Measurements from ENCODE around the gene B4GALNT4. TPM values are rescaled to one million over a fixed set of nuclear protein-coding genes. Genes with fewer than 3 reads are reported as not detected.

B4GALNT4 gene
- total and polyA plus RNA-seq, 2 of the 13 experiments (the other 11 are each of a cell fraction or from before 2014, with no cell fraction given): 30.5 to 50.1 TPM

DNA sequence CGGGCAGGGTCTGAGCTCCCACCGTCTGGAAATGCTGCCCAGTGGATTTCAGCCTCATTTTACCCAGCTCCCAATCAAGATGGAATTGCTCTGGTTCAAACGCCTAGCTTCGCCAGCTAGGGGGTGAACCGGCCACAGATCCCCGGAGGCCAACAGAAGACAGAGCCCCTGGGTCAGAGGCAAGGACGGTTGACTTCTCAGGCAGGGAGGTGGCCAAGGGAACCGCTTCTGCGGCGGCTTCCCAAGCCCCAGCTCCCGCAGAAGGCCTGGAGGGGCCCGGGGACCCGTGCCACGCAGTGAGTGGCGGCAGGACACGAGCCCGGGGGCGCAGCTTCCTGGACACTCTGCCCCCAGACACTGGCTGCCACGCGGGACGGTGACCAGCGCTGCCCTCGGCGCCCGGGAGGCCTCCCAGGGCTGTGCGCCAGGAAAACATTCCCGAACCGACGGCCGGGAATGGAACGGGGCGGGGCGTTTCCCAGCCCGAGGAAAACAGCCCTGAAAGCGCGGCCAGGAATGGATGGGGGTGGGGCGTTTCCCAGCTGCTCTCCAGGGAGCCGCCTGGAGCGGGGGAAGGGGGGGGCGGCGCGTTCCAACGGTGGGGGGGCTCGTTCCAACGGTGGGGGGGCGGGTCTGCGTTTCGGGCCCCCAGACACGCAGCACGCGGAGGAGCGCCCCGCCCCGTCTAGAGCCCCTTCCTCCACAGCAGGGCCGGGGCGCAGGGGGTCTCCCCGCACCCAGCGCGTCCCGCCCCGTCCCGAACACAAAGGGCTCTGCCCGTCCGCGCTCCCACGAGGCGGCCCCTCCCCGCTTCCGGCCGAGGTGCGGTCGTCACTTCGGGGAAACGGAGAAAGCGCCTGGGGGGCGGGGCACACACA lies 13.5 kb upstream of the B4GALNT4 start (continued):
- no peak for TF ChIP-seq RBAK (CRISPR knock-in tag; IDR thresholded peaks at IDR 0.05)
- TF ChIP-seq ISX (CRISPR knock-in tag; conservative IDR thresholded peaks at IDR 0.05): no peak
- no peak for TF ChIP-seq ZNF644 (CRISPR knock-in tag; IDR thresholded peaks at IDR 0.05; ENCODE audit: low read depth)
- TF ChIP-seq ZNF326 (CRISPR knock-in tag; IDR thresholded peaks at IDR 0.05; ENCODE audit: borderline replicate concordance): no peak
- TF ChIP-seq TARDBP (CRISPR knock-in tag; IDR thresholded peaks at IDR 0.05): peak; percentile 75
- peak; percentile 72 for TF ChIP-seq YEATS4 (CRISPR knock-in tag; IDR thresholded peaks at IDR 0.05; ENCODE audit: borderline replicate concordance)
- TF ChIP-seq, protein P1, sequence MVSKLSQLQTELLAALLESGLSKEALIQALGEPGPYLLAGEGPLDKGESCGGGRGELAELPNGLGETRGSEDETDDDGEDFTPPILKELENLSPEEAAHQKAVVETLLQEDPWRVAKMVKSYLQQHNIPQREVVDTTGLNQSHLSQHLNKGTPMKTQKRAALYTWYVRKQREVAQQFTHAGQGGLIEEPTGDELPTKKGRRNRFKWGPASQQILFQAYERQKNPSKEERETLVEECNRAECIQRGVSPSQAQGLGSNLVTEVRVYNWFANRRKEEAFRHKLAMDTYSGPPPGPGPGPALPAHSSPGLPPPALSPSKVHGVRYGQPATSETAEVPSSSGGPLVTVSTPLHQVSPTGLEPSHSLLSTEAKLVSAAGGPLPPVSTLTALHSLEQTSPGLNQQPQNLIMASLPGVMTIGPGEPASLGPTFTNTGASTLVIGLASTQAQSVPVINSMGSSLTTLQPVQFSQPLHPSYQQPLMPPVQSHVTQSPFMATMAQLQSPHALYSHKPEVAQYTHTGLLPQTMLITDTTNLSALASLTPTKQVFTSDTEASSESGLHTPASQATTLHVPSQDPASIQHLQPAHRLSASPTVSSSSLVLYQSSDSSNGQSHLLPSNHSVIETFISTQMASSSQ (IDR thresholded peaks at IDR 0.05; ENCODE audit: low read depth): no peak
- TF ChIP-seq, protein P1 (CRISPR knock-in tag; IDR thresholded peaks at IDR 0.05; ENCODE audit: borderline replicate concordance): peak; percentile 72; the same call in 1 of the 2 replicates
- TF ChIP-seq TOPORS (CRISPR knock-in tag; IDR thresholded peaks at IDR 0.05): no peak
- TF ChIP-seq MIER2 (CRISPR knock-in tag; IDR thresholded peaks at IDR 0.05): no peak
- no peak for TF ChIP-seq ZNF350 (CRISPR knock-in tag; IDR thresholded peaks at IDR 0.05; ENCODE audit: borderline replicate concordance, low read depth)
- no peak for TF ChIP-seq AHR (CRISPR knock-in tag; IDR thresholded peaks at IDR 0.05)
- TF ChIP-seq BCL6 (CRISPR knock-in tag; IDR thresholded peaks at IDR 0.05): peak; percentile 85
- TF ChIP-seq, protein P2, sequence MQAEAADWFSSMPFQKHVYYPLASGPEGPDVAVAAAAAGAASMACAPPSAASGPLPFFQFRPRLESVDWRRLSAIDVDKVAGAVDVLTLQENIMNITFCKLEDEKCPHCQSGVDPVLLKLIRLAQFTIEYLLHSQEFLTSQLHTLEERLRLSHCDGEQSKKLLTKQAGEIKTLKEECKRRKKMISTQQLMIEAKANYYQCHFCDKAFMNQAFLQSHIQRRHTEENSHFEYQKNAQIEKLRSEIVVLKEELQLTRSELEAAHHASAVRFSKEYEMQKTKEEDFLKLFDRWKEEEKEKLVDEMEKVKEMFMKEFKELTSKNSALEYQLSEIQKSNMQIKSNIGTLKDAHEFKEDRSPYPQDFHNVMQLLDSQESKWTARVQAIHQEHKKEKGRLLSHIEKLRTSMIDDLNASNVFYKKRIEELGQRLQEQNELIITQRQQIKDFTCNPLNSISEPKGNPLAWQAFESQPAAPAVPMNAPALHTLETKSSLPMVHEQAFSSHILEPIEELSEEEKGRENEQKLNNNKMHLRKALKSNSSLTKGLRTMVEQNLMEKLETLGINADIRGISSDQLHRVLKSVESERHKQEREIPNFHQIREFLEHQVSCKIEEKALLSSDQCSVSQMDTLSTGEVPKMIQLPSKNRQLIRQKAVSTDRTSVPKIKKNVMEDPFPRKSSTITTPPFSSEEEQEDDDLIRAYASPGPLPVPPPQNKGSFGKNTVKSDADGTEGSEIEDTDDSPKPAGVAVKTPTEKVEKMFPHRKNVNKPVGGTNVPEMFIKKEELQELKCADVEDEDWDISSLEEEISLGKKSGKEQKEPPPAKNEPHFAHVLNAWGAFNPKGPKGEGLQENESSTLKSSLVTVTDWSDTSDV (CRISPR knock-in tag; IDR thresholded peaks at IDR 0.05): no peak
- peak; percentile 68 for TF ChIP-seq RXRA (CRISPR knock-in tag; IDR thresholded peaks at IDR 0.05)
- TF ChIP-seq SRSF1 (optimal IDR thresholded peaks at IDR 0.05; ENCODE audit: low read depth, low read length): no peak
- no peak for TF ChIP-seq ZNF256 (CRISPR knock-in tag; conservative IDR thresholded peaks at IDR 0.05)
- TF ChIP-seq ZNF343 (CRISPR knock-in tag; IDR thresholded peaks at IDR 0.05): 0 out of 2 replicates have a peak, but pooled peaks have one; percentile 58
- TF ChIP-seq, protein P3, sequence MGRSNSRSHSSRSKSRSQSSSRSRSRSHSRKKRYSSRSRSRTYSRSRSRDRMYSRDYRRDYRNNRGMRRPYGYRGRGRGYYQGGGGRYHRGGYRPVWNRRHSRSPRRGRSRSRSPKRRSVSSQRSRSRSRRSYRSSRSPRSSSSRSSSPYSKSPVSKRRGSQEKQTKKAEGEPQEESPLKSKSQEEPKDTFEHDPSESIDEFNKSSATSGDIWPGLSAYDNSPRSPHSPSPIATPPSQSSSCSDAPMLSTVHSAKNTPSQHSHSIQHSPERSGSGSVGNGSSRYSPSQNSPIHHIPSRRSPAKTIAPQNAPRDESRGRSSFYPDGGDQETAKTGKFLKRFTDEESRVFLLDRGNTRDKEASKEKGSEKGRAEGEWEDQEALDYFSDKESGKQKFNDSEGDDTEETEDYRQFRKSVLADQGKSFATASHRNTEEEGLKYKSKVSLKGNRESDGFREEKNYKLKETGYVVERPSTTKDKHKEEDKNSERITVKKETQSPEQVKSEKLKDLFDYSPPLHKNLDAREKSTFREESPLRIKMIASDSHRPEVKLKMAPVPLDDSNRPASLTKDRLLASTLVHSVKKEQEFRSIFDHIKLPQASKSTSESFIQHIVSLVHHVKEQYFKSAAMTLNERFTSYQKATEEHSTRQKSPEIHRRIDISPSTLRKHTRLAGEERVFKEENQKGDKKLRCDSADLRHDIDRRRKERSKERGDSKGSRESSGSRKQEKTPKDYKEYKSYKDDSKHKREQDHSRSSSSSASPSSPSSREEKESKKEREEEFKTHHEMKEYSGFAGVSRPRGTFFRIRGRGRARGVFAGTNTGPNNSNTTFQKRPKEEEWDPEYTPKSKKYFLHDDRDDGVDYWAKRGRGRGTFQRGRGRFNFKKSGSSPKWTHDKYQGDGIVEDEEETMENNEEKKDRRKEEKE (IDR thresholded peaks at IDR 0.05): no peak
- TF ChIP-seq, protein P4, sequence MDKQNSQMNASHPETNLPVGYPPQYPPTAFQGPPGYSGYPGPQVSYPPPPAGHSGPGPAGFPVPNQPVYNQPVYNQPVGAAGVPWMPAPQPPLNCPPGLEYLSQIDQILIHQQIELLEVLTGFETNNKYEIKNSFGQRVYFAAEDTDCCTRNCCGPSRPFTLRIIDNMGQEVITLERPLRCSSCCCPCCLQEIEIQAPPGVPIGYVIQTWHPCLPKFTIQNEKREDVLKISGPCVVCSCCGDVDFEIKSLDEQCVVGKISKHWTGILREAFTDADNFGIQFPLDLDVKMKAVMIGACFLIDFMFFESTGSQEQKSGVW (CRISPR knock-in tag; IDR thresholded peaks at IDR 0.05; ENCODE audit: borderline replicate concordance): no peak
